HG03460 (cell line): ENCODE measurements around the gene CCDC27.
A peak's percentile ranks its signal among the peaks of the same experiment; 100 is the strongest.
"Not testable (repeated sequence)": the region's sequence is repeated elsewhere in the genome, so short reads cannot be mapped to it uniquely, and the experiment has no call there.

Experiments used
- ATAC-seq: cut with Tn5 transposase; IDR thresholded peaks from one replicate; pipeline ENCODE4 v1.9.1; 2021; ENCODE audit not compliant: unreplicated experiment

CCDC27 gene

DNA sequence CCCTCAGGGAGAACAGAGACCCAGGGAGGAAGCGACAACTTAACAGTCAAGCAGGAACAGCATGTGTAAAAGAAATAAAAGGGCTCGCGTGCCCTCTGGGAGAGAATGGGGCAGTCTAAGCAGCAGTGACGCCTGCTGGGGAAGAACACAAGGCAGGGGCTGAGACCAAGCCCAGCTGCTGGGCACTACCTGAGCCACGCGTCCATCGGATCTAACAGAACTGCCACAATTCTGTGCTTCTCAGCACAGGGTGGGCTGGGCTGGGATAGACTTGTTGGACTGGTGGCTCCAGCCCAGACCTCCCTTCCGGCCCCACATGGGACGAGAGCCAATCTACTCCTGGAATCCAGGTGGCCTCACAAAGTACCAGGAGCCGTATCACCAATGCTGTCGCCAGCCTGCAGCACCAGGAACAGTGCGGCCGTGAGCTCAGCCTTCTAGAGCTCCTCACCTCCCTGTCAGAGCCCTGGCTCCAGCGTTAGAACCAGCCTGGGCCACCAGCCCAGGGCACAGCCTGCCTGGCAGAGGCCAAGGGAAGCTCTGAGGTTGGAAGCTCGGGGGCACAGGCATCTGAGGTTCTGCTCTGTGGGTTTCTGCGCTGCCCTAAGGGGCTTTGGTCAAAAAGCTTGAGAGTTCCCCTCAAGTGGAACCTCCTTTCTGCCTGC is 36.6 kb downstream of the CCDC27 start:
- no peak for ATAC-seq

DNA sequence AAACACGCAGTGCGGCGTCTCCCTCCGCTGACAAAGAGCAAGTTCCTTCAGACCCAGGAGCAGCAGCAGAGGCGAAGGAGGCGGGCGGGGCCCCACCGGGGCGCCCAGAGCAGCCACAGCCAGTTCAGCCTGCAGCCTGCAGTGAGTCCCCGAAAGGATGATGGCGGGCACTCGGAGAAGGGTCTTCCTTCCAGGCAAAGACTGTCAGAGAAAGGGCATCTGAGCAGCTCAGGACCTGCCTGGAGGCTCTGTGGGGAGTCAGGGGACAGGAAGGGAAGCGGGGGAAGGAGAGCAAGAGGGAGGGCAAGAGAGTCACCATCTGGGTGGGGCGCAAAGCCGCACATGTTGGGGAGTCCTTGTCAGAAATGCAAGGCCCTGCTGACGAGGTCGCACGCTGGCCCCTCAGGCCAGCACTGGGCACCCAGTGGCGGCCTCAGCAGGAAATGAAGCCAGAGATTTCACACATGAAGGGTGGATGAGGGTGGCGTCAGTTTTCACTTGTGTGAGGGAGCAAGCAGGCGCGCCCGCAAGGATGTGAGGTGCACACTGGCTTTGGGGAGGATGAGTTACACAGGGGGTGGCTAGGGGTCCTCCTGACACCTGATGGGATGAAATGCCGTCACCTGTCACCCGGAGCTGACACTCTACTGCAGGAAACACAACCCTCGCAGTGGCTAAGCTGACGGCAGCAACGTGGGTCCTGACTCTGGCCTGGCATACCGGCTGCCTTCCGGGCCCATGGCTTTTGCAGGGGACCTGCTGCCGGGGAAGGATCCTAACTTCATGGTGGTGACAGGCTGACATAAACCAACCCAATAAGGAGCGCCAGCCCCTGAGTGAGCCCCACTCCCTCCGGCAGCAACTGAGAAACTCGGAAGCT is 37.4 kb downstream of the CCDC27 start:
- ATAC-seq: no peak

DNA sequence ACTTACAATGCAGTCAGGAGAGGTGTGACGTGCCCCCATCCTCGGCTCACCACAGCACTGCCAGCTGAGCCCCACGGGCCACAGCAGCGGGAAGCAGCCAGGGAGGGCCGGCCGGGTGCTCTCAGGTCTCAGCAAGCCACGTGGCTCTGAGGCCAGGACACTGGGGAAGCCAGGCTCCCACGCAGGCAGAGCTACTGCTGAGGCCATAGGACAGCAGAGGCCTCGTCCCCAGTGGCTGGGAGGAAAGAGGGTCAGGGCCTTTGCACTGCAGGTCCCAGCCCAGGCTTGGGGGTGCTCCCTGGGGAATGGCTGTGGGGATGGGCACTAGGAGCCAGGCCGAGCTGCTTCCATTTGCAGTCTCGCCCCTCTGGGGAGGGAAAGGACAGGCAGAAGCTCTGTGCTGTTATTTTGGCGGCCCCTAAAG is 38.3 kb downstream of the CCDC27 start:
- ATAC-seq: no peak

DNA sequence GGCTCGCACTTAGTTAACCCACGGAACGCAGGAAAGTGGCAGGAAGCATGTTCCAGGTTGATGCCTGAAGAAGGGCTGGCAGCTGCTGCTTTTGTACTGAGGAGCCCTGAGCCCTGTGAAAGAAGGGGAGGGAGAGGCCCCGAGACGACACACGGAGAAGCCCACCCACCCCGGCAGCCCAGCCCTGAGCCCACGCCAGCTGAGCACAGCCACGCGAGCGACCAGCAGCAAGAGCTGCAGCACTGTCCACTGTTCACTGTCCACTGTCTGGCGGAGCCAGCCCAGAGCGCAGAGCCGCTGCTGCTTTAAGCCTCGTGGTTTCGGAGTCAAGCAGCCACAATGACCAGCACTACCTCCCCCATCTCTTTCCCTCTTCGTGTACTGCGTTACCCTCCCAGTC is 38.7 kb downstream of the CCDC27 start:
- ATAC-seq: no peak

DNA sequence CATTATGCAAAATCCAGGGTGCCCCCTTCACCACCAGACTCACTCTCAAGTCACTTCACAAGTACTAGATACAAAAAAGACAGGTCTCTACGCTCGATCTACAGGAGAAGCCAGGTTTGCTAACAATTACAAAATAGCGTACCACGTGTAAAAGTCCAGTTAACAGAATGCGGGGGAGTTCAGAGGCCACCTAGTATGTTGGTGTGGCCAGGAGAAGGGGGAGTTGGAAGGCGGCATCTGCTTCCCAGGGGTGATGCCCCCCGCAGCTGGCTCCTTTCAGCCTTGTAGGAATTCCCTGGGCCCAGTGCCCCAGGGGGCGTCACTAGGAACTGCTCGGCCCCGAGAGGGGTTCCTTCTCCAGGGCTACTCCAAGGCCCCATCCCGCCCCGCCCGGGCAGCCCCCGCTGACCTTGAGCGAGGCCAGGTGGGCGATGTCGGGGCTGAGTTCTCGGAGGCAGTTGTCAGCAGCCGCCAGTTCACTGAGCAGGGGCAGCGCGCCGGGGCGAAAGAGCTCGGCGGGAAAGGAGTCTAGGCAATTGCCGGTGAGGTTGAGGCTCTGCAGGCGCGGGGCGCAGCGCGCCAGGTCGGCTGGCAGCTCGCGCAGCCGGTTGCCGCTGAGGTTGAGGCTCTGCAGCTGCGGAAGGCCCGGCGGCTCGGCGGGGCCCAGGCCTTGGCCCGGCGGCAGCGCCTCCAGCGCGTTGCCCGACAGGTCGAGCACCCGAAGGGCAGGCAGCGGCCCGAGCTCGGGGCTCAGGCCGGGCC is 43.4 kb downstream of the CCDC27 start:
- peak; percentile 12 for ATAC-seq

DNA sequence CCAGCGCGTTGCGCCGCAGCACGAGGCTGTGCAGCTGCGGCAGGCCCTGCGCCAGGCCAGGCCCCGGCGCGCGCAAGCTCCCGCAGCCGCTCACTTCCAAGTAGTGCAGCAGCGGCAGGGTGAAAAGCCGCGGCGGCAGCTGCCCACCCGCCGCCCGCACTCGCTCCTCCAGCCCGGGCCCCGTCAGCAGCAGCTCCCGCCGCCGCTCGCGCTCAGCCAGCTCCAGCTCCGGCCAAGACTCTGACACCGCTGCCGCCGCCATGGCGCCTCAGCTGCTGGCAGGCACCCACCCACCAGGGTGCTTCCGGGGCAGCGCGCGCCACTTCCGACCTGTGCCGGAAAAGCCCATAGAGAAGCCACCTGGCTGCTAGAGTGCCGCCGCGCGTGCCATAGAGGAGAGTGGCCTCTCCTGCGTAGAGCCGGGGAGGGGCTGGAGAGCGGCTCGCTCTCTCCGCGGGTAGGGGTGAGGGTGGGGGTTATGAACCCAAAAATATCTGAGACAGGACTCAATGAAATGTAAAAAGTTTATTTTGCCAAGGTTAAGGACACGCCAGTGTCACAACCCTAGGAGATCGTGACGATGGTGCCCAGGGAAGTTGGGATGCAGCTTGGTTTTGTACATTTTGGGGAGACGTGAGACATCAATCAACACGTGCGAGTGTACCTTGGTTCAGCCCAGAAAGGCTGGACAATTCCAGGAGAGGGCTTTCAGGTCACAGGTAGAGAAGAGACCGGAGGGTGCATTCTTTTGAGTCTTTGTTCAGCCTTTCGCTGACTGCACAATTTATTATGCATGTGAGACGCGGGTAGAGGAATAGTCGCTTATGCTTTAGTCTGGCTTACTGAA is 44.2 kb downstream of the CCDC27 start, which contains the start of gene LRRC47:
TSS of gene LRRC47 (minus strand) at position 284 of the 847 bp plus-strand sequence. CDS start at position 262, 22 bp downstream.
- peak; percentile 98 for ATAC-seq

DNA sequence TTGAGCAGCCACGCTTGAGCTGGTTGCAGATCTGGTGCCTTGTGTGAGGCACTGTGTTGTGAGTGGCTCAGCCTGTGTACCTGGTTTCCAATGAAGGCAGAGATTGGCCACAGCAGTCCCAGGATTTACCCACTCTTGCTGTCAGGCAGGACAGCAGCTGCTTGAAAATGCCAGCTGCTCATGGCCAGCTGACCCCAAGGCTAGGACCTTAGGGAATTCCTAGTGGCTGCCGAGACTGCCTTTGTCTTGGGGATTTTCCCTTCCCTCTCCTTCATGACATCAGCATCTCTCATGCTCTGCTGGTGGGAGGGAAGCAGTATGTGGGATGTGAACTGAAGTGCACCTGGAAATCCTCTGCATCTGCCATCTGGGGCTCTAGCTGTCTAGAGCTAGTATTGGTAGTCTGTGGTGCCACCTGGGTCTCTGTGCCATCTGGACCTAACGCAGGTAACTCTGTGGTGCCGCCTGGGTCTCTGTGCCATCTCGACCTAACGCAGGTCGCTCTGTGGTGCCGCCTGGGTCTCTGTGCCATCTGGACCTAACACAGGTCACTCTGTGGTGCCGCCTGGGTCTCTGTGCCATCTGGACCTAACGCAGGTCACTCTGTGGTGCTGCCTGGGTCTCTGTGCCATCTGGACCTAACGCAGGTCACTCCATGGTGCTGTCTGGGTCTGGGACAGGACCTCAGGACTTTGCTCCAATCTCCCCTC is 47.9 kb downstream of the CCDC27 start:
- no peak for ATAC-seq

DNA sequence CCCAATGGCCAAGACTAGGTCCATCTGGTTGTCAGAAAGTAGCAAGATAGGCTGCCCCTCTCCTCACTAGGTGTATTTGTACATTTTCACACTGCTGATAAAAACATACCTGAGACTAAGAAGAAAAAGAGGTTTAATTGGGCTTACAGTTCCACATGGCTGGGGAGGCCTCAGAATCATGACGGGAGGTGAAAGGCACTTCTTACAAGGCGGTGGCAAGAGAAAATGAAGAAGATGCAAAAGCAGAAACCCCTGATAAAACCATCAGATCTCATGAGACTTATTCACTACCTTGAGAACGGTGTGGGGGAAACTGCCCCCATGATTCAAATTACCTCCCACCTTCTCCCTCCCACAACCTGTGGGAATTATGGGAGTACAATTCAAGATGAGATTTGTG is 48.5 kb downstream of the CCDC27 start:
- ATAC-seq: not testable (repeated sequence)

DNA sequence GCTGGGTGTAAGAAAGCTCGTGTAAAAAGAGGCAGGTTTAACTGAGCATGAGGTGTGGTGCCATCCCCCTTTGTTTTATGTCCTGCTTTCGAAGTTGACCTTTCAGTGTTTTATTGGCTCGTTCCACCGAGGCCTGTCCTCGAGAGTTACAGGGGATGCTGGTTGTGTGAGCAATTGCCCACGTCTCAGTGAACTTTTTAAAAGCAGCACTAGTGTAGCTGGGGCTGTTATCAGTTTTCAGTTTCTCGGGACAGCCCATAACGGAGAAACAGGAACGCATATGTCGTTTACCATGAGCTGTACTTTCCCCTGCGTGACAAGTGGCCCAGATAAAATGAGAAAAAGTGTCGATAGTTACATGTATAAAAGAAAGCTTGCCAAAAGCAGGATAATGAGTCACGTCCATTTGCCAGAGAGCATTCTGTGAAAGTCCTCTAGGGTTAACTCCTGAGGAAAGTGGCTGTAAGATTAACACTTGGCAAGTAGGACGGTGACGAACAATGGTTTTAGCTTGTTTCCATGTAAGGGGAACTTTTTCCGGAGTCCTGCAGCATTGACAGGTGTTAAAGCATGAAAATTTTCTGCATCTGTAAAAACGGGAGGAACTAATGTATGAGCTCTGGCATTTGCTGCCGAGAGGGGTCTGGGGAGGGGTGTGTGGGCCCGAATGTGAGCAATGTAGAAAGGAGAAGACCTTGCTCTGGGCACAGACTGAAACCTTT is 51.8 kb downstream of the CCDC27 start:
- ATAC-seq: no peak

DNA sequence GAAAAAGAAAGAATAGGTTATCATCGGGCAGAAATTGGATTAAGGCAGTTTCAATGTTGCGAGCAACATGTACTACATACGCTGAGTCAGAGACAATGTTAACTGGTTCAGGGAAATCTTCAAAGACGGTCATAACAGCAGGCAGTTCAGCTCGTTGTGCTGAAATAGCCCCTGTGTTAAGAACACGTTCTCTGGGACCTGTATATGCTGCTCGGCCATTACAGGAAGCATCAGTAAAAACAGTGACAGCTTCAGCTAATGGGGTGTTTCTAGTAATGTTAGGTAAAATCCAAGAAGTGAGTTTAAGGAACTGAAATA is 52.3 kb downstream of the CCDC27 start:
- ATAC-seq: not testable (repeated sequence)

DNA sequence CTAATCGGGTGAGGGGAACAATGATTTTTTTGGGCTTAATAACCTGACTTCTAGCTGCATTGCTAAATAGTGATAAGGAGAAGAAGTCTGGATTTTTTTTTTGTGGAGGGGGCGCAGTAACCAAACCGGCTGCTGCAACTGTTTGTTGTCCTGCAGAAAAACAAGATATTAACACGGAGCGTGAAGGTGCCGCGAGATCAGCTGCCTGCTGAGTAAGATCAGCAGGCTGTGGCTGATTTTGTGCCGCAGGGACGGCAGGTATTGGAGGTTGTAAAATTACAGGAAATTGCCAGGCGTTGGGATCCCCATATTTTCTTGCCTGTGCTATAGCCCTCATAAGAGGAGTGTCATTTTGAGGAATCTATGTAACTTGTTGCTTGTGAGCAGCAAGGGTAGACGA is 52.8 kb downstream of the CCDC27 start:
- no peak for ATAC-seq

DNA sequence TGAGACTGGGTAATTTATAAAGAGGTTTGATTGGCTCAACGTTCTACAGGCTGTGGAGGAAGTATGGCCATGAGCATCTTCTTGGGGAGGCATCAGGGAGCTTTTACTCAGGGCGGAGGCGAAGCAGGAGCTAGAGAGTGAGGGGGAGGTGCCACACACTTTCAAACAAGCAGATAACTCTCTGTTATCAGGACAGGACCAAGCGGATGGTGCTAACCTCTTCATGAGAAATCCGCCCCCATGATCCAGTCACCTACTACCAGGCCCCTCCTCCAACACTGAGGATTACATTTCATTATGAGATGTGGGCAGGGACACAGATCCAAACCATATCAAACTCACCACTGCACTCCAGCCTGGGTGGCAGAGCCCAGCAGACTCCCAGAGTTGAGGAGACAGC is 55.5 kb downstream of the CCDC27 start:
- no peak for ATAC-seq

DNA sequence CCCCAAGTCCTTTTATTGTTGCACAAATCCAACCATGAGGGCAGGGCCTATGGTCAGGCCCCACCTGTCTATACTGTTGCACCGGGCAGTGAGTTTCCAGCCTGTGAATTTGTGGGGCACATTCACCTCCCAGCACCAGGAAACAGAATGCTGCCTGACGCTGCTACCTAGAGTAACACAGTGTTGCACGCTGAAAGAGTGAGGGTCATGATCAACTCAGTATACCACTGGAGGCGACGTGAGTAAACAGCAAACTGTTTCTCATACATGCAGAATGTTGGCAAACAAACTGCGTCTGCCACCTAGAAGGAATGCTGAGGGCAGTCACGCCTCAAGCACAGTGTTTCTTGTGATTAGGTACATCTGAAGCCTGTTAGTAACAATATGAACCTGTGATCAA is 57.4 kb downstream of the CCDC27 start:
- no peak for ATAC-seq

DNA sequence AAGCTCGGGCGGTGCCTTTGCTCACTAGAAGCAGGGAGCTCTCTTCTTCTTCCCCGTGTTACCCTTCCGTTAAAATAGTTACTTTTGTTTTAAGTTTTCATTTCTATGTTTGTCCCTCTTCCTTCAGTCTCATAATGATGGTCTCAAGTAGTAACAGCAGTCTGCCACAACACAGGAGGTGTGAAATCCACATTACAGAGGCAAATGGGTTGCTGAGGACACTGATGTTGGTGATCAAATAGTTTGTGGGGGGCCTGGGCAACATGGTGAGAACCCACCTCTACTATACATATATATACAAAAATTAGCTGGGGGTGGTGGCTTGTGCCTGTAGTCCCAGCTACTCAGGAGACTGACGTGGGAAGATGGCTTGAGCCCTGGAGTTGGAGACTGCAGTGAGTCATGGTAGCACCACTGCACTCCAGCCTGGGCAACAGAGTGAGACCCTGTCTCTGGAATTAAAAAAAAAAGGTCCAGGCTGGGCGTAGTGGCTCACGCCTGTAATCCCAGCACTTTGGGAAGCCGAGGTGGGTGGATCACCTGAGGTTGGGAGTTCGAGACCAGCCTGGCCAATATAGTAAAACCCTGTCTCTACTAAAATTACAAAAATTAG is 58.0 kb downstream of the CCDC27 start:
- not testable (repeated sequence) for ATAC-seq

DNA sequence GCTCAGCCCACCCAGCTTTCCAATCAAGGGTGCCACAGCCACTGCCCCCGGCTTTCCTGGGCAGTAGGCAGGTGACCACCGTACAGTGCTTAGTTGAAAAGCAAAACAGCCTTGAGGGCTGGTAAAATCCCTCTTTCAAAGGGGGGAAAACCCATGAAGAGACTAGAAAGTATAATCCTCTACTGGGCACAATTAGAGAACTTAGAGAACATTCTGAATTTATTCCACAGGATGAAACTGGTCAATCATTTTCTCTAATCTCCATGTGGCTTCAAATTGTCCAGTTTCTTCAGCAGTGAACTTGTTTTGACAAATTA is 59.3 kb downstream of the CCDC27 start:
- no peak for ATAC-seq

DNA sequence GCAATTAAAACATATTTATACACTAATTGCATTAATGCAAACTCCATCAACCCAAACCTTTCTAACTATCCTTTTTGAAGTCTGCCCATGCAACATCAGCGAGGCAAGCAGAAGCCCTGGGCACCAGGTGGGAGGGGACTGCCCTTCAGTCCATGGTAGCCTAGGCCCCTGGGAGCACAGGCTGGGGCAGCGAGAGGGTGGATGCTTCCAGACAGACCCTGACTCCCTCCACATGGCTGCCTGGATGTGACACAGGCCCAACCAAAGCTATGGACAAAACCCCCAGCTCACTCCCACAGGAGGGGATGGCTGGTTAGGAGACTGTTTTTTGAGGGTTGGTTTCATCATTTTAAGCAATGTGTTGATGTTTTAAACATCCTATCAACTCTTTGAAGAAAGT is 61.8 kb downstream of the CCDC27 start:
- no peak for ATAC-seq

DNA sequence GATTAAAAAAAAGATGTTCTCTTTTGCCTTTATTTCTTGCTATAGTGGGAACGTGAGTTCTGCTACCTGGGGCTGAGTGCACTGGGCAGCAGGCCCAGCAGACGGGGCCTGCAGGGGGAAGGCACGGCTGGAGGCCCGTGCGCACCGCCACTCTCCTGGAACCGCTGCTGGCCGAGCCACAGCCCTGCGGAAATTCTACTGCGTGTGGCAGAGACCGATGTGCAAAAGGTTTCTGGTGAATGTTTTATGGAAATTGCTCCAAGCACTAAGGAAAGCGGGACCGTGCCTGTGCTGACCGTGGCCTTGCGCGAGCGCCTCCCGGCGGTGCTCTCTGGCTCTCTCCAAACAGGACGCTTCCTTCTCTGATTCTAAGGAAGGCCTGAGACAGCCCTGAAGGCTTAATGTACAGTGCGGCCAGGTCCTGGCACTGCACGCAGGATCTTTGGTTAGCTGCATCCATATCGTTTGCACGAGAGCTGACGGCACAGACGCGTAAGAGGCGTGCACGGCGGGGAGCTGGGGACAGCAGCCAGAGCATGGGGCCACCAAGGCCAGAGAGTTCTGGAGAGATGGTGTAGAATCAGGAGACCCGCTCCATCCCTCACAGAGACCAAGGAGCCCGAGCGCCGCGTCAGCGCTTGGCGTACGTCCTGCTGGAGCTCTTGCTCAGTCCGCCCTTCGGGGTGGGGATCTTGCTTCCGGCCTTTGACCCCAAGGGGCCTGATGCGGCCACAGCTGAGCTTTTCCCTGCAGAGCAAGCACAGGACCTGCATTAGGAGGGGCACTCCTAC is 62.7 kb downstream of the CCDC27 start:
- no peak for ATAC-seq

DNA sequence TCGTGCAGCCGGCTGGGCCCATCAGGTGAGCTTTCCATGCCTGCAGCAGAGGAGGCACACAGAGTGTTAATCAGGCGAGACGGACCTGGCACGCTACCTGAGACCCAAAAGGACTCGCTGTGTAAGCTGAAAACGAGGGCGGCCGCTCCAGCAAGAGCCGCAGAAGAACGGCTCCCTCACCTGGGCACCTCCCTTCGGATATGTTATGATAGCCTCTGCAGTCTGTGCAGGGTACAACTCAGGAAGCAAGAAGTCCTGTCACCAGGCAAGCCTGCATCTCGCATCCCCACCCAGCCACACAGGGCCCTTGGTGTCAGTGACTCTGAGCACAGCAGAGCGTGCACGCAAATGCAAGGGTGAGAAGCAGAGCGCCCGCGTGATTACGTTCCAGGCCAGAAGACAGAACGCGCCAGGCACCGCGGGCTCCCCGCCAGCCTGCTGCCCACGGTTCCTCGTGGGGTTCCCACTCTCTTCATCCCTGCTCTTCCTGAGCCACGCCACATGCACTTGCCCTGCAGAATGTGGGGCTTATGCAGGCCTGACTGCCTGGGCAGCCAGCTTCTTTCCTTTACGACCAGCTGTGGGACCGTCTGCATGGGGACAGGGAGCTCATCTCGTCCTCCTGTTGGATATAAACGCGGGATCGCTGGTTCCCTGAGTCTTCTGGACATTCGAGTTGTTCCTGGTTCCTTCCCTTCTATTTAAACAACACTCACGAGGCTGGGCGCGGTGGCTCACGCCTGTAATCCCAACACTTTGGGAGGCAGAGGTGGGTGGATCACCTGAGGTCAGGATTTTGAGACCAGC is 64.3 kb downstream of the CCDC27 start:
- no peak for ATAC-seq
